Measurements from ENCODE around the gene CTIF.

DNA sequence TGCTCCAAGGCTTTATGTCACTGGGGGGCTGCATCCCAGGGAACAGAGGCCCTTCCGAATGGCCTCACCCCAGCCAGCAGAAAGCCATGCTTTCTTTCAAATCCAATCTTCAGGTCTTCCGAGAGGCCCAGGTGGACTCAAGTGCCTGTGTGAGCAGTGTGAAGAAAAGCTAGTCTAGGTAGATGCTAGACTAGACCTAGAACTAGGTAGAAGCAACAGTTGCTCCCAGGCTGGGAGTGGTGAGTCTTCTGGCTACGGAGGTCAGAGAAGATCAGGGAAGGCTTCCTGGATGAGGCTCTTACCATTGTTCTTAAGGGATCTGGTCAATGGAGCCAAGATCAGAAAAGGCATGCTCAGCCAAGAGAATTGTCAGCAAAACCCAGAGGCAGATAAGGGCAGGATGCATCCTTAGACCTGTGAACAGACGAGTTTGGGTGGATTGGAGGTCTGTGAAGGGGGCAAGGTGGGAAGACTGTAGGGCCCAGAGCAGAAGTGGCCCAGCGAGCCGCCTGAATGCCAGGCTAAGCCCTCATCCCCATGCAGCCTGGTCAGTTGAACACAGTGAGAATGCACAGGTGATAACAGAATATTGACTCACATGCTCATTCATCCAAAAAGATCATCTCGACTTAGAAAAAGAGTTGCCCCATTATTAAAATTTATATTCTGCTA, 301.1 kb downstream of the CTIF start:
- TF ChIP-seq, protein P1, sequence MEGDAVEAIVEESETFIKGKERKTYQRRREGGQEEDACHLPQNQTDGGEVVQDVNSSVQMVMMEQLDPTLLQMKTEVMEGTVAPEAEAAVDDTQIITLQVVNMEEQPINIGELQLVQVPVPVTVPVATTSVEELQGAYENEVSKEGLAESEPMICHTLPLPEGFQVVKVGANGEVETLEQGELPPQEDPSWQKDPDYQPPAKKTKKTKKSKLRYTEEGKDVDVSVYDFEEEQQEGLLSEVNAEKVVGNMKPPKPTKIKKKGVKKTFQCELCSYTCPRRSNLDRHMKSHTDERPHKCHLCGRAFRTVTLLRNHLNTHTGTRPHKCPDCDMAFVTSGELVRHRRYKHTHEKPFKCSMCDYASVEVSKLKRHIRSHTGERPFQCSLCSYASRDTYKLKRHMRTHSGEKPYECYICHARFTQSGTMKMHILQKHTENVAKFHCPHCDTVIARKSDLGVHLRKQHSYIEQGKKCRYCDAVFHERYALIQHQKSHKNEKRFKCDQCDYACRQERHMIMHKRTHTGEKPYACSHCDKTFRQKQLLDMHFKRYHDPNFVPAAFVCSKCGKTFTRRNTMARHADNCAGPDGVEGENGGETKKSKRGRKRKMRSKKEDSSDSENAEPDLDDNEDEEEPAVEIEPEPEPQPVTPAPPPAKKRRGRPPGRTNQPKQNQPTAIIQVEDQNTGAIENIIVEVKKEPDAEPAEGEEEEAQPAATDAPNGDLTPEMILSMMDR (IDR thresholded peaks at IDR 0.05), result no peak
- TF ChIP-seq EP300 (IDR thresholded peaks at IDR 0.05), result no peak
- no peak for TF ChIP-seq POLR2AphosphoS5 (IDR thresholded peaks at IDR 0.05)
- no peak for TF ChIP-seq POLR2A (IDR thresholded peaks at IDR 0.05)
